Measurements from ENCODE around the gene PGRMC2.
"Not testable (repeated sequence)": the region's sequence is repeated elsewhere in the genome, so short reads cannot be mapped to it uniquely, and the experiment has no call there.

Gene PGRMC2

GRCh38 chr4:128265550-128265949 lies 22.1 kb downstream of the PGRMC2 start:
- DNase-seq, result not testable (repeated sequence)

DNA sequence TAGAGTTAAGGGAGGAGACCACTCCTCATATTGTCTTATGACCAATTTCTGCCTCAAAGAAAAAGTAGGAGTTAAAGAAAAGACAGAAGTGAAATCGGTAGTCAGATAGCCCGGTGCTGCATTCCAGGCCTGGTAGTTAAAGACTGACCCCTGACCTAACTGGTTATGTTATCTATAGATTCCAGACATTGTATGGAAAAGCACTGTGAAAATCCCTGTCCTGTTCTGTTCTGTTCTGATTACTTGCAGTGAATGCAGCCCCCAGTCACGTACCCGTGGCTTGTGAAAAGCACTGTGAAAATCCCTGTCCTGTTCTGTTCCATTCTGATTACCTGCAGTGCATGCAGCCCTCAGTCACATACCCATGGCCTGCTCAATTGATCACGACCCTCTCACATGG lies 27.7 kb downstream of the PGRMC2 start:
- not testable (repeated sequence) for DNase-seq

DNA sequence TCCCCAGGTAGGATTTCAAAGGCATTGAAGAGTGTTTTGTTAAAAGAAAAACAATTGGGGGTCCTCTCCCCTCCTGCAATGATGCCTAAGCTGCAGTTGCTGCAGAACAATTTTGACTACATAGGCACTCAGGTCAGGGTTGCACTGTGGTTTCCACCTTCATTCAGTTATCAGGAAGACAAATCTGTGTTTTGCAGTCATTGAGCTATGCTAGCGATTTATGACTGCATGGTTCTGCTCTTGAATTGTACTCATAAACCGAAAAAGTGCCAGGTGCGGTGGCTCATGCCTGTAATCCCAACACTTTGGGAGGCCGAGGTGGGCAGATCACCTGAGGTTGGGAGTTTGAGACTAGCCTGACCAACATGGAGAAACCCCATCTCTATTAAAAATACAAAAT lies 29.4 kb downstream of the PGRMC2 start:
- not testable (repeated sequence) for DNase-seq

- no peak for DNase-seq
Observed at GRCh38 chr4:128256539-128256938, 31.1 kb downstream of the PGRMC2 start.

DNA sequence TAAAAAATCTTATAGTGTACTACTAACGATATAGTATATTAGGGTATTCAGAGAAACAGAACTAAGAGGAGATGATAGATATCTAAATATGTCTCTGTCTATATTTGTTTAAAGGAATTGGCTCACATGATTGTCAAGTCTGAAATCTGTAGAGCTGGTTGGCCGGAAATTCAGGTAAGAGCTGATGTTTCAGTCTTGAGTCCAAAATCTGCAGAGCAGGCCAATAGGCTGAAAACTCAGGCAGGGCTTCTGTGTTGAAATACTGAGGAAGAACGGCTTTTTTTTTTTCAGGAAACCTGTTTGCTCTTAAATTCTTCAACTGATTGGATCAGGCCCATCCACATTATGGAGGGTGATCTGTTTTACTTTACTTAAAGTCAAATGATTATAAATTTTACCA lies 31.7 kb downstream of the PGRMC2 start:
- no peak for DNase-seq

DNA sequence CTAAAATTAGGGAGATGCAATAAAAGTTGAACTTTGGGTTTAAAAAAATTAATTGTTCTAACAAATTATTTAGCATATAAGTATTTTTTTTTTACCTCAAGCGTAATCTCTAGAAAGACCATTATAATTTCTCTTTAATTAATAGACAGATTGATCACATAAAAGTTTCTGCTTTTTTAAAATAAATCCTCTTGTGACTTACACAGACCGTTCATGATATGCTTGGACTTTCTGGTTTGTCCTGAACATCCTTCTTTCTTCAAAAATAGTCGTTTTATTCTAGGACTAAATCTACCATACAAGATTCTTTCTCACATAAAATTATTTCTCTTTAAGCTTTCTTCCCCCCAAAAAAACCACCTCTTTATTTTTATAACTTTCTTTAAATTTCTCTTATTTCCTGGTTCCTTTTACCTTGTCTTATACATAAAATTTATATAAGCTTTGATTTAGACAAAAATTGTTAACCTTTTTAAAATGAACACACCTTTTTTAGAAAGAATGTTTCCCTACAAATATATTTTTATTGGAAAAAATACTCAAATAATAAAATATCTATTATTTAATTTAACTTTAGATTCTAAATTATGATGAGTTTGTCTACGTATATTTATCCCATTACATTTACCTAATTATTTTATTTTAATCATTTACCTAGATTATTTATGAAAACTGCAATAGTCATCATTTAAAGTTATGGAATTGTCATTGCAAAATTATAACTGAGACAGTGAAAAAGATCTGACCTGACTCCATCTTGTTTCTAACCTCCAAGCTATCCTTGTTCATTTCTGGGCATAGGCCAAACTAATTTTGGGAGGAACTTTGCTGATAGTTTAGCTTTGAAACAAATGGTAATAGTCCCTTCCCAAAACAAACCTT lies 37.6 kb downstream of the PGRMC2 start:
- no peak for DNase-seq

- DNase-seq, result no peak
Observed at GRCh38 chr4:128247906-128248305, 39.7 kb downstream of the PGRMC2 start.

- DNase-seq, result not testable (repeated sequence)
Observed at GRCh38 chr4:128245391-128245790, 42.2 kb downstream of the PGRMC2 start.

DNA sequence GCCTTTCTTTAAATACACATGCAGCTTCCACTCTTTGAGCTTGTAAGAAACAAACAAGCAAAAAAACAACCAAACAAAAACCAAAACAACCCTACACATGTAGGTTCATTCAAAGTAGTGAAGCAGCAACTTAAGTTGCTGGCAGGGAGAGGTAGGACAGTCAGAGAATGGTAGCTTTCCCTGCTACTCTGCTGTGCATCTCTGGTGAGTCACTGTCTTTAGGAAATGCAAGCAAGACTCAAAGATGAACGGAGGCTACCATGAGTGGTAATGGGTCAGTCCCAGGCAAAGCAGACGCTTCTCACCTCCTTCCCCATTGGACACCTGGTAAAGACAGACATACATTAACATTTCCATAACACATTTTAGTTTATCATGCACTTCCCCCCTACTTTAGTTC lies 43.2 kb downstream of the PGRMC2 start:
- DNase-seq, result peak; percentile 23

- DNase-seq, result no peak
Observed at GRCh38 chr4:128242601-128243000, 45.0 kb downstream of the PGRMC2 start.

DNA sequence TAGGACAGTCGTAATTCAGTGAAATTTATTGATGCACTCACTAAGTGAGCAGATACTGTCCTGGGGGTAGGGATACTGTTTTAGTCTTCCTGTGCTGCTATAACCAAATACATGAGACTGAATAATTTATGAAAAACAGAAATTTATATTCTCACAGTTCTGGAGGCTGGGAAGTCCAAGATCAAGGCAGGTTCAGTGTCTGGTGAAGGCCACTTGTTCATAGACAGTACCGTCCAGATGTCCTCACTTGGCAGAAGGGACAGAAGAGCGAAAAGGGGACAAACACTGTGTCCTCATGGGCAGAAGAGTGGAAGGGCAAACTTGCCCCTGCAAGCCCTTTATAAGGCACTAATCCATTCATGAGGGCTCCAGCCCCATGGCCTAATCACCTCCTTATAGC lies 45.6 kb downstream of the PGRMC2 start:
- no peak for DNase-seq

DNA sequence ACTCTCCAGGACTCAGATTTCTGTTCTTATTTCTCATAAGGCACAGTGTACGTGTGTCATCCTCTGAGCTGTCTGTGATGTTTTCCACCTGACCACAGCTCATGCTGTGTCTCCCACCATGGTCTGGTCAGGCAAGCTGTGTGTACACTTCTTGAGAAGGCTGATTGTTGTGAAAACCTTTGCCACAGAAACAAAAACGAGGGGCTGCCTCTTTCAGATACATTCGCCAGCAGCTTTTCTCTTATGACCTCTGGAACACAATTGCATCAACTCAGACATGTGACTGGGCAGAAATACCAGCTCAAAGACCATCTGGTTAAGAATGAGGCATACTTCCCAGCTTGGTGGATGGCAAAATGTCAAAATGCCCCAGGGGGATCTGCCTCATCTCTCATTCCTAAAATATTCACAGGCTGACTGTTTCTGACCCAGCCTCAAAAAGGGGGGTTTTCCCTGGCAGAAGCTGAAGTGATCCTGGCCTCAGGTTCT lies 46.1 kb downstream of the PGRMC2 start:
- peak; percentile 92 for DNase-seq

DNA sequence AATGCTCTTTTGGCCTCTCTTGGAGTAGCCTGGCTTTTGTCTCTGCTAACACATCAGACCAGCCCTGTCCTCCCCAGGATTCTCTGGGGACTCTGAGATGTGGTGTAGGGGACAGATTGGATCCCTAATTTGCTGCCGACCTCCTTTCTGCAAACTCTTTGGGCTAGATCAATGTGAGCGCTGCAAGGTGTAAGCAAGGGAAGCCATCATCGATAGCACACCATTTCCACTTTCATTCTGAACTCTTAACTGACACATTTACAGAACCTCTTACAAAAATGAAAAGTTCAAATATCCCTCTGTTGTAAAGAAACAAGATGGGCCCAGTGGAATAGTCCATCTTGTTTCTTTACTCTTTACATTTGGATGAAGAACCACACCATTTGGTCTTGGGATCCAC lies 46.6 kb downstream of the PGRMC2 start:
- no peak for DNase-seq

DNA sequence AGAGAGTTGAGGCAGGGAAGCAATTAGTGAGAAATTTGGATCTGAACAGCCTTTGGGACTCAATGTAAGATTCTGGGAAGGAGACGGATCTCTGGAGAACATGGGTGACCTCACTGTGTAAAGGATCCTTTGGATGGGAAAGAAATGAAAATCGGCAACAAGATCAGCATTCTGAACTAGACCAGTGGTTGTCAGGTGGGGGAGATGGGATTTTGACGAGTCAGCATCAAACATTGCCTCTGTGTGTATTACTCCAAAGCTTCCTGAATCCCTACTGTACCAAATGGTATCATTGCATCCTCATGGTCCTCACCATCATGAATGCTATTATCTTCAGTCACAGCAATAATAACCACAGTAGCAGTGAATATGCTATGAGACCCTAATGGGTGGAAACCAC lies 52.8 kb downstream of the PGRMC2 start:
- DNase-seq, result no peak

DNA sequence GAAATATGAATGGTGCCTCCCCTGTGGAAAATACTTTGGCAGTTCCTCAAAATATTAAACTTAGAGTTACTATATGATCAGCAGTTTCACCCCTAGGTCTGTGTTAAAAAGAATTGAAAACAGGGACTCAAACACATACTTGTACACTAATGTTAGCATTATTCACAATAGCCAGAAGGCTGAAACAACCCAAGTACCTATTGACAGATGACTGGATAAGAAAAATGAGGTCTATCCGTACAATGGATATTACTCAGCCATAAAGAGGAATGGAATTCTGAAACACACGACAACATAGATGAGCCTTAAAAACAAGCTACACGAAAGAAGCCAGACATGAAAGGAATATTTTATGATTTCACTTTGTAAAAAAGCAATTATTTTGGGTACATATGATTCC lies 54.9 kb downstream of the PGRMC2 start:
- DNase-seq, result no peak

- no peak for DNase-seq
Observed at GRCh38 chr4:128228845-128229795, 58.5 kb downstream of the PGRMC2 start.

DNA sequence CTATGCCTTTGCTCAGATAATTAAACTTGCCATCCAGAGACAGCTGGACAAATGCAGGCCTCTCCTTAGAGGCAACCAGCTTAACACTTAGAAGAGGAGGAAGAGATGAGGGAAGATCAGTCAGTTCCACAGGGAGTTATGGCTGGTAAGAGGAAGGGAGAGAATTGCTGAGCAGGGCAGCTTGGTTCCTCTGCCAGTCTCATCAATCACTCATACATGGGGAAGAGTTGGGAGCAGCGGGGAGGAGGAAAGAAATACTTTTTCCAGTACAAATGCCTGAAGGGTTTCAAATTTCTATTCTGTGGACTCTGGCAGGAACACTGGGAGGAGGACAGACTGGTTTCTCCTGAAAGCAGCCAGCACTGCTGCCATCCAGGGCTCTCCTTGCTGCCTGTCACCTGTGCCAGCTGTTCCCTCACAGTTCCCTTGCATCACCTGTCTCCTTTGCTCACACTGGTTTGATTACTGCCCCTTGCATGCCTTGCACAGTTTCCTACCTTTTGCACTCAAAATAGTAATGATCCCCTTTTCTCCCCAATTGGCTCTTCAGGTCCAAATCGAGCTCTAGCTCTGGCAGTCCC lies 59.5 kb downstream of the PGRMC2 start:
- DNase-seq, result no peak

DNA sequence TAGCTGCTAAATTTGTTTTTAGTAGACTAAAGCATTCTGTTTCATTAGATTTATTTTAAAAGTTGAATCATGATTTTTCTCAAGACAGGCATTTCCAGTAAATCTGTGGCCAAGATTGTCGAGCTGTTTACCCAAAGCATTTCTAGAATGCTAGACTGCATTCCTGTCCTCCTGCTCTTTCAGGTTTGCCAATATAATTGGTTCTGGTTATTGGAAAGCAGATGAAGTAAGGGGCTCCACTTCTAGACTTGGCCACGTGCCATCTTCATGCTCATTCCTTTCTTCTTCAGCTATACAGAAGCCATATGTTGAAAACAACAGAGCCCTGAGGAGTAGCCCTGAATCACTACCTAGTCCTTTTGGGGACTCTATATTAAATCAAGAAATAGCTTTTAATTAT lies 62.5 kb downstream of the PGRMC2 start:
- DNase-seq, result no peak

- DNase-seq, result no peak
Observed at GRCh38 chr4:128221586-128221985, 66.0 kb downstream of the PGRMC2 start.

- DNase-seq, result peak; percentile 33
Observed at GRCh38 chr4:128220286-128221235, 67.1 kb downstream of the PGRMC2 start.

Data from NCI-H226 (cell line).